Stimulated activated CD8-positive, alpha-beta memory T cell treated with anti-CD3 and anti-CD28 coated beads, Interleukin-4, amount 100 ng/mL, for 4 hours (primary cell): ENCODE results near the gene ADI1.
"Not testable (repeated sequence)": the region's sequence is repeated elsewhere in the genome, so short reads cannot be mapped to it uniquely, and the experiment has no call there.

Source experiments
- DNase-seq, 2 donors: peaks; one replicate each; pipeline ENCODE4 v3.0.0-alpha.2; 2020; ENCODE audit warnings: low read depth in 2 of 2, low spot score in 1 of 2

The ADI1 gene

GRCh38 chr2:3494984-3495666 is 24.2 kb downstream of the ADI1 start:
- DNase-seq, result no peak

DNA sequence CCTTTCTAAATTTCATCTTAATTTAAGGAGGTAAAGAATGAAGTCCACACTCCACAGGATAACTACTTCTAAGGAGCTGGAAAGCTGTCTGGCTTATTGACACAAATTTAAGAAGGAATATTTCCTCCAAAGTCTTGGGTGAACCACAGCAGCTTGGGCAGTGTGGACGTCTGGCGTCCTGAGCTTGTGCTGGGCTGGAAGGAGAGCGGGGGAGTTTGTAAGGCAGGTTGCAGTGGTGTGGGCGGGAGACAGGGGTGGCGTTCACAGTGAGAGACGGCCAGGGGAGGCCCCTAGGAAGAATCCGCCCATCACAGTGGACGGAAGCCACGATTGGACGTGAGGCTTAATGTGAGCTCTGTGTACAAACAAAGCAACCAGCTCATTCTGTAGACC is 25.7 kb downstream of the ADI1 start:
- no peak for DNase-seq

DNA sequence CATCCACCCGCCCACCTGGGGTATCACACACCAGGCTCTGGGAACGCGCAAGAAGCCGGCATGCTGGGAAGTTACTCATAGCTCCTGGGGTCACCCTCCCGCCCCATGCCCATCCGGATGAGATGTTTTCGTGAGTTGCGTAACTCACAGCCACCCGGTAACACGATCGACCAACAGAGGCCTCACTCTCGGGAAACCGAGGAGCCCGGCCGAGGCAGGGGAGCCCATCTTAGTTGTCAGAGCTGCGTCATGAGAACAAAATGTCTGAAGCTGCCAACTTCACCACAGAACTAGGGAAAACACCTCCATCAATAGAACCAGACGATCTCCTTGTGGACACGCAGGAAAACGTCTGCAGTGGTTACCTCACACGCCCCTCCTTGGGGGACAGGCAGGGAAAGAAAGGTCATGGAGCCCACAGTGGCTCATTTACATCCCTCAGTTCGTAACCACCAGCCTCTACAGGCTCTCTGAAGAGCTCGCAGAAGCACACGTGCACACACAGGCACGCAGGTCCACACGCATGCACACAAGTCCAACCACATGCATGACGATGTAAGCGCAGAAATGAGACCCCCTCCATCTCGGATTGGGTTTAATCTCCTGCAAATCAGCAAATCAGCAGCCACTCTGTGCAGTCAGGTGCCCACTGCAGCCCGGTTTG is 26.2 kb downstream of the ADI1 start:
- DNase-seq, result no peak

DNA sequence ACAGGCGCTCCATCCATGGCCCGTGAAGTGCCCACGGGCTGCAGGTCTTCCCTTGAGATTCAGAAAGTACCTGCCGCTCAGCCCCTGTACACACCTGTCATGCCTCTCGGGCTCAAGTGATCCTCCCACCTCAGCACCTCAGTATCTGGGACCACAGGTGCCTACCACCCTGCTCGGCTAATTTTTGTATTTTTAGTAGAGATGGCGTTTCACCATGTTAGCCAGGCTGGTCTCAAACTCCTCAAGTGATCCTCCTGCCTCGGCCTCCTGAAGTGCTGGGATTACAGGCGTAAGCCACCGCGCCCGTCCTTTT is 26.9 kb downstream of the ADI1 start:
- DNase-seq, result not testable (repeated sequence)

- DNase-seq, result no peak
Observed at GRCh38 chr2:3491716-3492474, 27.4 kb downstream of the ADI1 start.

GRCh38 chr2:3491306-3491705 is 28.0 kb downstream of the ADI1 start:
- no peak for DNase-seq

GRCh38 chr2:3490191-3491170 is 28.9 kb downstream of the ADI1 start:
- DNase-seq, result no peak

DNA sequence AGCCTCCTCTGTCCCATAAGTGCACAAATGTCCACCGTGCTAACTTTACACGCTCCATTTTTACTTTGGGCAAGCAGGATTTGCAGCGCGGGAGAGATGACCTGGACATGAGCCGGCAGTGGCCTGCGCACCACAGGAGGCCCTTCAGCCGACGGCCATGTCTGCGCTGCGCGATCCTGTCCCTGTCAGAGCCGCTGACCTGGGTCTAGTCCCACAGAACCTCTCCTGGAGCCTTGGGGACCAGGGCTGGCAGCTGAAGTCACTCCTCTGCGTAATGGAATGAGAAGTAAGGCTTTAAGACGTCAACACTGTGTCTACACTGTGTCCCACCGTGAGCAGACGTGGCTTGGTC is 29.6 kb downstream of the ADI1 start:
- no peak for DNase-seq

GRCh38 chr2:3488855-3489763 is 30.2 kb downstream of the ADI1 start:
- no peak for DNase-seq

- DNase-seq, result no peak
Observed at GRCh38 chr2:3488061-3488531, 31.2 kb downstream of the ADI1 start.

GRCh38 chr2:3487432-3487831 is 31.9 kb downstream of the ADI1 start:
- no peak for DNase-seq

- no peak for DNase-seq
Observed at GRCh38 chr2:3487028-3487425, 32.3 kb downstream of the ADI1 start.

DNA sequence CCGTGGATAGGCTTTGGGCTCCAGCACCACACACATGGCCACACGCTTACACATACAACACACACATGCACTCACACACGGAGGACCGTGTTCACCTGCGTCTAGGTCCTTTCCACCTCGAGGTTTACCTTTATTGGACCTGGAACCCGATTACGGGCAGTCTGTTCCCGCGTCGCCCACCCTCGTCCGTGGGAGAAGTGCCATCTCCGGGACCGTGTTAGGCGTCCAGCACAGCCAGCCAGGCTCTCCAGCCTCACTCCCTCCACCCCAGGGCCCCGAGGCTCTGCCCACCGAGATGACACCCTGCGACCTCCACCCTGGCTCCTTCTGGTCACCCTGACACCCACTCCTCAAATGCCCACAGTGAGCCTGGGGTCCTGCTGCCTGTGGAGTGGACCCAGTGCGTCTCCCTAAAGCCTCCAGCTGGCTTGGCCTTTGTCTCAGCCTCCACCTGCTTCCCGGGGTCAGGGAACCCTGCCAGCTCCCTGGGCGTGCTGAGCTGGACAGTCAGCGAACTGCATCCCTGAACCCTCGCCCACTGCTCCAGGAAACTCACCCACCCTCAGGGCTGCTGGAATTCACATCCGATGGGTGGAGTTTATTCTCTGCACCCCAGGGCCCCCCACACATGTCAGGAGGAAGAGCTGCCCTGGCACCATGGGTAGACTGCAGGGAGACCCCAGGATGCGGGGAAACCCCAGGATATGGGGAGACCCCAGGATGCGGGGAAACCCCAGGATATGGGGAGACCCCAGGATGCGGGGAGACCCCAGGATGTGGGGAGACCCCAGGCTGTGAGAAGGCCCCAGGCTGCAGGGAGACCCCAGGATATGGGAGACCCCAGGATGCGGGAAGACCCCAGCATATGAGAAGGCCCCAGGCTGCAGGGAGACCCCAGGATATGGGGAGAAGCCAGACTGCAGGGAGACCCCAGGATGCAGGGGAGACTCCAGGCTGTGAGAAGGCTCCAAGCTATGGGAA is 33.0 kb downstream of the ADI1 start:
- DNase-seq, result no peak

- DNase-seq, result no peak
Observed at GRCh38 chr2:3485166-3485565, 34.2 kb downstream of the ADI1 start.

- DNase-seq, result no peak
Observed at GRCh38 chr2:3483986-3484960, 35.1 kb downstream of the ADI1 start.

DNA sequence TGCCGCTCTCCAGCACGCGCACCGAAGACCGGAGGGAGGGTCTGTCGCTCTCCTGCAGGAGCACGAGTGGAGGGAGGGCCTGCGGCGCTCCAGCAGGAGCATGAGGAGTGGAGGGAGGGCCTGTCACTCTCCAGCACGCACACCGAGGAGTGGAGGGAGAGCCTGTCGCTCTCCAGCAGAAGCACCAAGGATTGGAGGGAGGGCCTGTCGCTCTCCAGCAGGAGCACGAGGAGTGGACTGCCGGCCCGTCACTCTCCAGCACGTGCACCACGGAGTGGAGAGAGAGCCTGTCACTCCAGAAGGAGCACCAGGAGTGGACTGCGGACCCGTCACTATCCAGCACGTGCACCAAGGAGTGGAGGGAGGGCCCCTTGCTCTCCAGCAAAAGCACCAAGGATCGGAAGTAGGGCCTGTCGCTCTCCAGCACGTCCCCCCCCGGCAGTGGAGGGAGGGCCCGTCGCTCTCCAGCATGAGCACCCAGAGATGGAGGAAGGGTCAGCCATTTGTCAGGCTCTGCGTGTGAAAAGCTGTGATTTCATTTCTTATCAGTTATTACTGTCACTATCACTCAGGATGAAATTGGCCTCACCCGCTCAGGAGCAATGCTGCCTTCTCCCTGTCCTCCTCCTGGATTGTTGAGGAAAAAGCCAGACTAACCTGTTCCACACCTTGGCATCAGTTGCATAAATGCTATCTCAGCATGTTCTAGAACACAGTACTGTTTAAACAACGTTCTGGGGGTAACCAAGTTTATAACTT is 35.9 kb downstream of the ADI1 start:
- no peak for DNase-seq

DNA sequence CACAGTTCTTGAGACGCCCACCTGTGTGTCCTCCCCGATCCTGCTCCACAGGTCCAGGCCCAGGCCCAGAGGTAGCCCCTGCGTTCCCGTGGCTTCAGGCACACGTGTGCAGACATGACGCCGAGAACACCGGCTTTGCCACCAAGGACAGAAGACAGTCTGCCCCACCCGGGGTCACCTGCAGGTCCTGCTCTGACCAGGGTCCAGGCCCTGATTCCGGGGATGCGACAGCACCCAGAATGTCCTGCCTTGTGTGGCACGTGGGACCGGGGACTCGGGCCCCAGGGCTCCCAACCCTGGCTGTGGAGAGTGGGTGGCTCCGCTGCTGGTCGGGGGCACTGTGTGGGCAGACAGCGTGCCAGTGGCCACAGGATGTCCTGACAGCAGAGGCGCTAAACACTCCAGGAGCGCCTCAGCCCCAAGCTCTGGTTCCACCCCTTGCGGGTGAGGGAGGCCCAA is 36.9 kb downstream of the ADI1 start:
- DNase-seq, result no peak
